Measurements from ENCODE around the gene MCMBP.

GRCh38 chr10:119815671-119816070, 57.0 kb downstream of the MCMBP start:
- TF ChIP-seq CTCF (IDR thresholded peaks at IDR 0.05) (no peak), POLR2AphosphoS5 (IDR thresholded peaks at IDR 0.05) (no peak), POLR2A (IDR thresholded peaks at IDR 0.05) (no peak)
